ENCODE measurements around the gene BEGAIN.

The BEGAIN gene

DNA sequence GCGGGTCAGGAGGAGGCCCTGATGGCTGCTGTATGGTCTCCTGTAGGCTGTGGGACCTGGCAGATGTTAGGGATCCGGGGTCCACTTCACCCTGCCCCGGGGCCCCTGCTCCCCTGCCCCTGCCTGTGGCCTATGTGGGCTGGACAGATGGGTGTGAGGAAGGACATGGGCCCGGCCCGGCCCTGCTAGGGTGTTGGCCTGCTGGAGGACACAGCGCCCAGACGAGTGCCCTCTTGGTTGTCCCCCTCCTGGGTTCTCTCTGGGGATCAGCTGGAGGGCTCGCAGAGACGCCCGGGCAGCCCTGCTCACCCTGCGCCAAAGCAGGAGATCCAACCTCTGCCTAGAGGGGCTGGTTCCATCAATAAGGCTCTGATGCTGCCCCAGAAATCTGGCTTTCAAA lies 36.2 kb downstream of the BEGAIN start:
- no peak for DNase-seq (ENCODE audit: low read depth in 2 of 2)

DNA sequence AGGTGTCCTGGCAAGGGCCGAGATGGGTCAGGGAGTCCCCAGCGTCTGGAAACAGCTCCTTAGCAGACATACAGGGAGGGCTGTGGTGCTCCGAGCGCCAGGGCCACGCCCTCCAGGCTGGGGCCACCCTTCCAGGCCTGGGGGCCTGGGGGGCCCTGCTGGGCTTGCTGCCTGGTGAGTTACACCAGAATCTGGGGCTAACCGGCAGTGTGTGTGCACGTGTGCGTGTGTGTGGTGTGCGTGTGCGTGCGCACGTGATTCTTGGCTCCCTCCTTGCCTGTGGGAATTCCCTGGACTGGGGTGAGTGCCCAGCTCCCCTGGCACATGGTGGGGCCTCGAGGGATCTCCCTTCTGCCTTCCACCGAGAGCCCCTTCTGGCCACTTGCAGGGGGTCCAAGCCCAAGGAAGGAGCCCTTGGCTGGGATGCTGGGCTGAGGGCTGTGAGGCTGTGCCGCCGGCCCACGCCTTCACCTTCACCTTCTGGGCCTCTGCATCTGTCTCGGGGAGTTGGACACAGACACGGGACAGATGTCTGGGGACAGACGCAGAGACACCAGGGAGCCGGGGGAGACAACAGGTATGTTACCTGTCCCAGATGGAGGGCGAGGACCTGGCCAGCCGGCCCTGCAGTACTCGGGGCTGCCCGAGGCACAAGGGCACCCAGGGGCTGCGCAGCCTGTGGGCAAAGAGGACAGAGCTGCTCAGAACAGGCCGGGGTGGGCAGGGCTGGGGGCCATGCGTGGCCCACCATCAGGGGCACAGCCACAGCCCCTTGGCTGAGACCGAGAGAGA lies 37.2 kb downstream of the BEGAIN start:
- DNase-seq (ENCODE audit: low read depth in 2 of 2): no peak

DNA sequence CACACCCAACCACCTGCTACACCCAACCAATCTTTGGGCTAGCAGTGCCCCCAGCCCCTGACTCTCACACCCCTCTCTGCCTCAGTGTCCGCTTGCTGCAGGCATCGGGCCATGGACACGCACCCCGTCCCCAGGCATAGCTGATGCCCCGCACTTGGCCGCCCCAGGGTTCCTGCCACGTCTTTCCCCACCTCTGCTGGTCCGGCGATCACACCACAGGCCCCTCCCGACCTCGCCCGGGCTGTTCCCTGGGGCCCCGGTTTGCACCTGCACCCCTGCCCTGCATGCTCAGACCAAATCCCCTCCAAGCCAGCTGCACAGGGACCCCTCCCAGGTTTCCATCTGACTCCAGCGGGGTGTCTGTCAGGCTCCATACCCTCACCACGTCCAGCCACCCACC lies 38.3 kb downstream of the BEGAIN start:
- DNase-seq (ENCODE audit: low read depth in 2 of 2): no peak

DNA sequence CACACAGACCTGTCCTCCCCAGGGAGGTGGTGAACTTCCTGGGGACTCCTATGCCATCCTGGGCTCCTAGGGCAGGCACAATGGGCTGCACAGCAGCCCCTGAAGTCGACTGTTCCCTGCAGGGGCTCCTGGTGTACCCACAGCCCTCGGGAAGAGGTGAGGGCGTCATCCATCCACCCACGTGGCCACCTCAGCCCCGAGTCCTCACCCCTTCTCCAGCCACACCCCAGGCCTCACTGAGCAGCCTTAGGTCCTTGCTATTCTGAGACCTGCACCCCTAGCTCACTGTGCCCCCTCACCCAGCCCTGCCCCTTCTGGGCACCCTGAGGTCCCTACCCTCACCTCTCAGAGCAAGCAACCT lies 38.9 kb downstream of the BEGAIN start:
- no peak for DNase-seq (ENCODE audit: low read depth in 2 of 2)

DNA sequence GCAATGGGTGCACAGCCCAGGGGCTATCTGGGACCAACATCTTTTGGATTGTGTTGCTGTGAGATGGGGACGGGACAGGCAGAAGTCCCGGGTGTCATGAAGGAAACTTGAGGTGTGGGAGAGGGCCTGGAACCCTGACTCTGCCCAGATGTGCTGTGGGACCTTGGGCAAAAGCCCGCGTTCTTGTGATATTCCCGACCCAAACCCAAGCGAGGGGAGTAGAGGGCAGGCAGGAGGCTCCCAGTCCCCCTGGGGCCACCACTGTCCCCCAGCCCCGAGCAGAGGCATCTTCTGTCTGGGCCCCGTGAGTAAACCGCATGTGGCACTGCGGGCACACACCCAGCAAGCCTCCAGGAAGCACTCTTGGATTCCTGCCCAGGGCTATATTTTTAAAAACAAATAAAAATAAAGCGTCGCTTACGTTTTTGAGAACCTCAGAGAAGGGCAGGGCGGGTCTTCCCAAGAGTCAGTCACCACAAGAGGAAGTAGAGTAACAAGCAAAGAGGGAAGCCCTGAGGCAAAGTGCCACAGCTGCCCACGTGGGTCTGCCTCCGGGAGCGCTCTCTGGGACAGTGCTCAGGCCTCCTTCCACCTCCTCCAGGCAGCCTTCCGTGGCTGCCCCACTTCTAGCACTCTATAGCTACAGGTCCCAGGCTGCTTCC lies 39.5 kb downstream of the BEGAIN start:
- DNase-seq (ENCODE audit: low read depth in 2 of 2): no peak

DNA sequence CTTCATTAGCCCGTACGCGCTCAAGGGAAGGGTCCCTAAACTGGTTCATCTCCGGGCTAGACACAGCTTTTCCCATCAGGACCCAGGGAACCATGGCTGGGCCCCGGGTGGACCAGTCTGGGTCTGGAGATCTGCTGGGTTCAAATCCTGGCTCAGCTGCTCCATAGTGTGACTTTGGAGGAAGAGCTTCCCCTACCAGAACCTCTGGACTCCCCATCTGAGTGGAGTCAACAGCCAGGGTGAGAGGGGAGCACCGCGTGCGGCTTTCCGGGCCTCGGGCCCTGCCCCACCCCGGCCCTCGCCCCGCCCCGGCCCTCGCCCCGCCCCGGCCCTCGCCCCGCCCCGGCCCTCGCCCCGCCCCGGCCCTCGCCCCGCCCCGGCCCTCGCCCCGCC lies 41.2 kb downstream of the BEGAIN start:
- no peak for DNase-seq (ENCODE audit: low read depth in 2 of 2)

DNA sequence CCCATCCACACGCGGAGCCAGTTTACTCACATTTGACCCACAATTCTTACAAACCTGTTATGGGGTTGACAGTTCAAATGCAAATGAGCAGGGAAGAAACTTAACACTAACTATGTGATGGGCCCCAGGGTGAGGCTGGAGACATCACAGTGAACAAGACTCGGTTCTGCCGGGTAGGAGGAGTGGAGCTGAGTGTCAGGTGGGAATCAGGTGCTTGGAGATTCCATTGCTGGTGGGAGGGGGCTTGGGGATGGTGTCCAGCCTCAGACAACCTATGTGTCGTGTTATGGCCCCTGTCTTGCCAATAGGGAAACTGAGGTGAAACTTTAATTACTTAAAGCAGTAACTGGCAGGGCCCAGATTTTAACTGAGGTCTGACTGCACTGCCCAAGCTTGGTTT lies 41.9 kb downstream of the BEGAIN start:
- no peak for DNase-seq (ENCODE audit: low read depth in 2 of 2)

DNA sequence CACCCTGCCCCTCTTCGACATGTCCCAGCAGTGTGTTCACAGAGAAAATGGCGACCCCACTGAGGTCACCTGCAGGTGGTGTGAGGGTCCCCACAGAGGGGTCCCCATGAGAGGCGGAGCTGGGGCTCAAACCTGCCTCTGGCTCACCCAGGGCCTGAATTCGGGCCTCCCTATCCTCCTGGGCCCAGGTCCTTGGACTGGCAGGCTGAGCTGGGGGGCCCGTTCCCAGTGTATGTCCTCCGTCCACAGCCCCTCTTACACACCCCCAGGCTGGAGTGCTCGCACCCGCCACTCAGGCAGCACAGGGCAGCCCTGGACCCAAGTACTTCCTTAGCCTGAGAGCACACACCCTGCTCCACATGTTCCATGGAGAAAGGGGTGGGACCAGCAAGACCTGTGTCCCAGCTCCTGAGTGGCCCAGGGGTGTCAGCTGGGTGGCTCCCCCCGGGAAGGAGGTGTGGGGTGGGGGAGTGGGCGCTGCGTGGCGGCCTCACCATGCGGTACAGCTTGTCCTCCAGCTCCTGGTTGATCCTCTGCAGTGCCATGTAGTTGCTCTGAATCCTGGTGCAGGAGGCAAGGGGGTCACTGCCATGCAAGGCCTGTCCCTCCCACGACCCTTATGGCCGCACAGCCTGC lies 42.6 kb downstream of the BEGAIN start:
- DNase-seq (ENCODE audit: low read depth in 2 of 2): no peak

DNA sequence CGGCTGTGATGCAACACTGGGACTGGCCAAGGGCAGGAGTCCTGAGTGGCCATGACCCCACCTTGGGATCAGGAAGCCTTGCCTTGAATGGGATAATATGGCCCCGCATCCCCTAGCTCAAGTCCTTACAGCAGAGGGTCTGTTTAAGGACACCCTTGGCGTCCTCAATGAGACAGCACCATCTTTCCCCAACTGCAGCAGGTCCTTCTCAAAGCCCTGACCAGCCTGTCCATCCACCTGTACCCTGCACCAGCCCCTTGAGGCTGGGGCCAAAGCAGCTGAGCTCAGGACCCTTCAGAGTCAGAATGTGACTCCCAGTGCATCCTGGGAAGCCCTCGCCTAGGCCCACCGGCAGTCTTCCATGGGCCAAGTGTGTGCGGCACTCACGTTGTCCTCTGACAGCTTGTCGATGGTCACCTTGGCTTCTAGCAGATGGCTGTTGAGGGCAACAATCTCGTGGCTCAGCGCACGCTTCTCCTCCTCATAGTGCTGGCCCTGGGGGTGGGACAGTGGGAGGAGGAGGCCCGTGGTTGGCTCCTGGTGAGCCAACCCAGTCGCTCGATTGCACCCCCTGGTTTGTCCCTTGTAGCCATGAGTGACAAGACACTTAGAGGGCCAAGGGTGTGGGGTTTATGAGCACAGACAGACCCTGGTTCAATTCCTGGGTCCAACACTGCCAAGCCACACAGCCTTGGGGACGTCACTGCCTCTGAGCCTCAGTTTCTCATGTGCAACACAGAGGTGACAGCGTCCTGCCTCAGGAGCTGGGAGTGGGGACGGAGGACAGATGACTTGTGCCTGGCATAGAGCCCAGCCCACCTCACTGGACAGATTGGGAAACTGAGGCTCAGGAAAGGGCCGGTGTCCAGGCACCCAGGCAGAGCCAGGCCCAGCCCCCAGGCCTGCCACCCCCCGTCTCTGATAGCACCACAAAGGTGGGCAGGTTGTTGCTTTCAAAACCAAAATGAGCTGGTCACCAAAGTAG lies 43.5 kb downstream of the BEGAIN start:
- DNase-seq (ENCODE audit: low read depth in 2 of 2): no peak

DNA sequence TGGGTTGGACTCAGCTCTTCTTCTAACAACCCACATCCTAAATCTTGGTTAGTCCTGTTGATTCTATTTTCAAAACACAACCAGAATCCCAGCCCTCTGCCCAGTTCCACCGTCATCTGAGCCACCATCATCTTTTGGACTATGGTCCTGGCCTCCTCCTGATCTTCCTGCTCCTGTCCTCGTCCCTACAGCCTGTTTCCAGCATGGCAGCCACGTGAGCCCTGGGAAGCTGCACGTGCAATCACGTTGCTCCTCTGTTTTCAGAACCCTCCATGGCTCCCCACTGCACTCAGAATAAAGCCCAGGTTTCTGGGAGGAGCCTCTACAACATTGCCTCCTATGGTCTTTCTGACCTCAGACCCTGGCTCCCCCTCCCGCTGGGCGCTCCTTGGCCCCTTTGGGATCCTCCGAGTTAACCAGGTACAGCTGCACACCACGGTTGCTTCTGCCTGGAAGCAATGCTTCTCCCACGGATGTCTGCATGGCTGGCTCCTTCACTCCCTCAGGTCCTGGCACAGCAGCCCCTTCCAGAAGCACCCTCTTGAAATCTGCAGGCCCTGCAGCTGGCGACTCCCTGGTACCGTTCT lies 44.5 kb downstream of the BEGAIN start:
- no peak for DNase-seq (ENCODE audit: low read depth in 2 of 2)

DNA sequence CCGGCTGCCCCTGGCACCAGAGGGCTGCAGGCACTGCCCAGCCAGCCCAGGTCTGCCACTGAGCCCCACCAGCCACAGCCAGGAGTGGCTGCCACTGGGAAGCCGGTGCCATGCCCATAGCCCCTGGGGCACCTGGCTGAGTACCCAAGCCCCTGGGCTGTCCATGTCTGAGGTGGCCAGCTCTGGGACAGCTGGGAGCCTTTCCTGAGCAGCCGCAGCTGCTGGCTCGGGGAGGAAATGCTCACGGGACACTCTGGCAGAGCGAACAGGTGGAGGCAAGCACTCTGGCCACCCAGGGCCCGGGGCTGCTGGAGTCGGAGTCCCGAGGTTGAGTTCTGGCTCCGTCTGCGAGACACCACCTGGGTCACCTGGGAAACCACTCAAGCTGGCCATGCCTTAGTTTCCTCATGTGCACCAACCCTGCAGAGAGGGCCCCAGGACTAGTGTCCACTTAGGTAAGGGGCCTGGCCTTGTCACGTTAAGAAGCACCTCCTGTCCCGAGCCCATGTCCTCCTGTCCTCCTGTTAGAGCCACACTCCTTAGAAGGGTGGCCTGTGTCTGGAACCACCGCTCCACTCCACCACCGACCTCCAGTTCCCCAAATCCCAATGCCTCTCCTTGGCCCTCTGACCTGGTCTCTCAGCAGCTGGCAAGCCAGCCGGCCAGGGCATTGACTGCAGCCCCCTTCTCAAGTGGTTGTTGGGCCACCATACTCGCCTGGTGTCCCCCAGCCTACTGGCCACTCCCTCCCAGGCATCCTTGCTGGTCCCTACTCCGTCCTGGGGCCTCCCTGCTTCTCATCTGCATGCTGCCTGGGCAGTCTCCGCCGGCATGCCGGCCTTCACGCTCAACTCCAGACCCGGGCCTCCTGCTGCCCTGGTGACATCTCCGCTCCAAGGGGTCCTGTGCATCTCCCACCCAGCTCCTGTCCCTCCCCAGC lies 45.3 kb downstream of the BEGAIN start:
- no peak for DNase-seq (ENCODE audit: low read depth in 2 of 2)

DNA sequence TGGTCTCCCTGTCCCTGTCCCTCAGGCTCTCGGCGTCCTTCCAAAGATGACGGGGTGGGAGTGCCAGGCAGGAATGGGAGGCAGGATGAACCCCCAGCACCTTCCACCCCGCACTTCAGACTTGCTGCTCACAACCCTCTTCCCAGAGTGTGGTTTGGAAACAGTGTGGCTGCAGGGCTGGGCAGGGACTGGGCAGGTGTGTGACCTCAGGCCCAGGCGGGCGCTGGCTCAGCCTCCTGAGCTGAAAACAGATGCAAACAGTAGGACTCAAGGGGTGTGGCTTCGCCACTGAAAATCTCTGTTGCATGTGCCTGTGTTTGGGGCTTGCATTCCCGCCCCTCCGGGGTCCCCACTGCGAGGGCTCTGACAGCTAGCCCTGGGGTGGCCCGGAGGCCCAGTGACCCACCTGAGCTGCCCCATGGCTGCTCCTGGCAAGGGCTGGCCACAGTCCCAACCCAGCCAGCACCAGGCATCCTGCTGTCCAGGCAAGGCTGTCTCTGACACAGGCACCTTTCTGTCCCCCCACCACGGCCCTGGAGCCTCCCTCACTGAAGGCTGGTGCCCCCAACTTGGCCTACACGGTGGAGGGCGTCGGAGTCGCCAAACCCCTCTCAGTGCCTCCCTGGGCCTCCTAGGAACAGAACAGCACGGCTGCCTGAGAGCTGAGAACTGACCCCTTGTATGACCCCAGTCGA lies 46.1 kb downstream of the BEGAIN start:
- DNase-seq (ENCODE audit: low read depth in 2 of 2): no peak

DNA sequence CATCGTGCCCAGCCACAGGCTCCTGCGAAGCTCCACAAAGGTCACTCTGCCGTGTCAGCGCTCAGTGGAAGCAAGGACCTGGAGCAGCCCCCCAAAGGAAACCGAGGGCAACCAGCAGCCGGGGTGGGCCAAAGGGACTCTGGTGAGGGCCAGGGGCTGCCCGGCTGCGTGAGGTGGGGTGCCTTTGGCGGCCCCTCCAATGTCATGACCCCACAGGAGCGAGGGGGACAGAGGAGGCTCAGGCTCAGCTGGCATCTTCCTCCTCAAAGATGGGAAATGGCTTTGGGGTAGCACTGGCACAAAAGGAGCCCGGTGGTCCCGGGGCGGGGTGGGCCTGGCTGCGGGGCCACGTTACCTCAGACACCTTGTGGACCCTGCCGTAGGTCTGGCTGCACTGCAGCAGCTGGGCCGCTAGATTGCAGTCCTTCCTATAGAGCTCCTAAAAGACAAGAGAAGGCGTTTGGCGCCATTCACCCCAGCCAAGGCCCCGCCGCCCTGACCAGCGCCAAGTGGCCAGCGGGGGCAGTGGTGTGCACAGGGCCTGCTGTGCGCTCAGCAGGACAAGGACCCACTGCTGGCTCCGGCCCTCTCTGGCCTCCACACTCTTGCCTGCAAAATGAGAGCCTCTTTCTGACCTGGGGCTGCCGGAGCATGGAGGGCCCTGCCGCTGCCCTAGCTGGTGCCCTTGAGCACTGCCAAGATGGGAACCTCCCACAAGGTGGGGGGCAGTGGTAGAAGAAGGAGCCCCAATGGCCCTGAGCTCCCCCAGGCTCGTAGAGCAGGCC lies 46.9 kb downstream of the BEGAIN start:
- no peak for DNase-seq (ENCODE audit: low read depth in 2 of 2)

DNA sequence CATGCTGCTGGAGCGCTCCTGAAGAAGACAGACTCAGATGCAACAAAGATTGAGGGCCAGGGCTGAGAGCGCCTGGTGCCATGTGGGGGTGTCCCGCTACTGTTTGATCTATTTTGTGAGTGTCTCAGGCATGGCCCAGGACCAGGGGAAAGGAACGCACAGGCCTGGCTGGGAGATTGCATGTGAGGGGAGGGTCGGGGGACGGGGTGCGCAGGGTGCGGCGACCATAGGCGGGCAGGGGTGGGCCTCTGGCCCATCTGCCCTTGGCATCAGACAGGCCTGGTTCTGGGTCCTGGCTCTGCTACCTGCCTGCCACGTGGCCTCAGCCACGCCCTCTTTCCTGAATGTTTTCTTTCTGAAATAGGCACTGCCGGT lies 47.5 kb downstream of the BEGAIN start:
- no peak for DNase-seq (ENCODE audit: low read depth in 2 of 2)

DNA sequence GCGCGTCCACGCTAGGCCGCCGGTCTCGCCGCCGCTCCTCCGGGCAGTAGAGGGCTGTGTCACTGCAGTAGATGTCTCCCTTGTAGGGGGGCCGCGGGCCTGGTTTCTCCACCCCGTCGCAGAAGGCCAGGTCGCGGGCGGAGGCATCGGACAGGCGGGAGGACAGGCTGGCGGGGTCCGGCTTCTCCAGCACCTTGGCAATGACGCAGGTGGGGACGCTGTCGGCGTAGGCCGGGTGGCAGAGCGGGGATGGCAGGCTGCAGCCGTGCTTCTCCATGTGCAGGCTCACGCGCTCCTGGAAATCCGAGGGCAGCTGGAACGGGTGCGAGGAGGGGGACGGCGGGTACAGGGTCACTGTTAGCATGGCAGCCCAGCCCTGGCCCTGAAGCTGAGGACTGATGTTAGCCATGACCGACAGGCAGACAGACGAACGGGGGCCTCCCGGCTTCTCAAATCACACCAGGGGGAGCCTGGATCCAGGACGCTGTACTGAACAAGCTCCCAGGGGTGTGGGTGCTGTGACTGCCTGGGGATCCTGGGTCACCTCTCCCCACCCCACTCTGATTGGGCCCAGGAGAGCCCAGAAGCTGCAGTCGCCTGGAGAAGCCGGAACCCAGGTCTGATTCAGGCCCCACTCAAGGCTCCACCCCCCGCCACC lies 48.1 kb downstream of the BEGAIN start:
- DNase-seq (ENCODE audit: low read depth in 2 of 2): no peak

DNA sequence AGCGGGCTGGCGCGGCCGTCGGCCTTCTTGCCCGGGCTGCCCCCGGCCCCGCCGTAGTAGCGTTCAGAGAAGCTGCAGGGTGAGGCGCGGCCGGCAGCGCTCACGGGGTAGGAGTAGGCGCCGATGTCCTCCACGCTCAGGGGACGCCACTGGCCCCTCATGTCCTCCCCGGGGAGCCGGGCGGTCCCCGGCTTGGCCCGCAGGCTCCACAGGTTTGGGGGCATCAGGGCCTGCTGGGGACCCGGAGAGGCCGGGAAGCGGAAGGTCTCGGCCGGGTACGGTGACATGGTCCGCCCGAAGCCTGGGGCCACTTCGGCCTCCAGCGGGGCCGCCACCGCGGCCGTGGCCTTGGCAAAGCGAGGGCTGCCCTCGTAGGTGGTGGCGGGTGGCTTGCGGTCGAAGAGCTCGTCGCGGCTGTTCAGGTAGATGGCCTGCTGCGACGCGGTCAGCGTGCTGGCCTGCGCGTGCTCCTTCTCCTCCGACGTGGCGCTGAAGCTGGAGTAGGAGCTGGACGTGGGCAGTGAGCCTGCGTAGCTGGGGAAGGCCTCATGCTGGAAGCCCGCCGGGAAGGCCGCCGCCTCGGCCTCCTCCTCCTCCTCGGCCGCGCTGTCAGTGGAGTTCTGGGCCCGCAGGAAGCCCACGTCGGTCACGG lies 48.7 kb downstream of the BEGAIN start:
- DNase-seq (ENCODE audit: low read depth in 2 of 2): no peak

DNA sequence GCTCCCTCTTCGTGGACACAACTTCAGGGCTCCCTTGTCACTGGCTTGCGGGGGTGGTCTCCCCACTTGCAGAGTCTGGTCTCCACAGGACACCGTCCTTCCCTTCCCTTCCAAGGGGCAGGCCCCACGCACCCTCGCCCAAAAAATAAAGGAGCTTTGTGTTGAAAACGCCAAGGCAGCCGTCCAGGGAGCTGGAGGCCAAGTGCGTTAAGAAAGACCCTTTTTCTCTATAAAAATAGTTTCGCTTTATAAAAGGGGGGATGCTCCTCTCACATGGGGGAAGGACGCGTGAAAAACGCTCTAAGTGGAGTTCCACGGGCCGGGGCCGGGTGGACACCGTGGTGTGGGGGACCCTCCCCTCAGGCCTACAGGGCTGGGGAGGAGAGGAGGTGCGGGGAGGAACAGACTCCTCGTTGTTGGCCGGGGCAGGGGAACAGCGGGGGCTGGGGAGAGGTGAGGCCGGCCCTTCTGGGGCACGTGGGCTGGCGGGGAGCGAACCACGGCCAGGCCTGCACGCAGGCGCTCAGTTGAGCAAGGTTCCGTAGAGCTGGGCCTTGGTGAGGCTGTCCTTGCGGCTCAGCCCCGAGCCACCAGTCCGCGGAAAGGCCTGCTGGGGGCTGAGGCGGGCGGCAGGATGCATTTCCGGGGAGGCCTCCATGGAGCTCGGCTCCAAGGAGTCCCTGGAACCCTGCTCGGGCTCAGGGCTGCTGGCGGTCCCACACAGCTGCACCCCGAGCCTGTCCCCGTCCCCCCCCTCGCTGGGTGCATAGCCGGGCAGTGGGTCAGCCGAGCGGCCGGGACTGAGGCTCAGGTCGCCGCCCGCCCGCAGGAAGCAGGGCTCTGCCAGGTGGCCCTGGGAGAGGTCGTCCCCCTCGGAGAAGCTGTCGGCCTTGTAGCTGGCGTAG lies 49.5 kb downstream of the BEGAIN start:
- DNase-seq (ENCODE audit: low read depth in 2 of 2): no peak

Data from activated CD4-positive, alpha-beta T cell treated with anti-CD3 and anti-CD28 coated beads for 24 hours (primary cell).